ENCODE results near the gene AGMO. TPM values are rescaled to one million over a fixed set of nuclear protein-coding genes. Genes with fewer than 3 reads are reported as not detected.

The AGMO gene
- total RNA-seq, 1 donor from 2014 or later, result 0.98 TPM

DNA sequence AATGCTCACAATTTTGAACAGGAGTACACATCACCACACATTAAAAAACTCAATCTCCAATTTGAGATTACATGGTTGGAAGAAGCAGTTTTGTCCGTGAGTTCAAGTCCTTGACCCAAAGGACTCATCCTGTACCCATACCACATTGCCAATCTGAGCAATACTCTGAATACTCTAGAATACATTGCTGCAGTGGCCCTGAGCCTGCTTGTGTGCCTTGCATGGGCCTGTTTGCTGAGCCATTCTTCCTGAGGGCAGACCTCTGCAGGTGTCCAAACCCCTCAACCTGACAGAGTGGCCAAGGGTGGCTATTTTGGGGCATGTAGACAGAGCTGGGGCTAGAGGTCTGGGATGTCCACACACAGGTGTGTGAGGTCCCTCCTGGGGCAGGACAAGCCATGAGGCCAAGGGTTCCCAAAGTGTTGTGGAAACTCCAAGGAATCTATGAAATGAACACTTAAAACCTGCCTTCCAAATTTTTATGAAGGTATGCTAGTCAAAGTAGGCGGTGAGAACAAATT, 15.5 kb downstream of the AGMO start:
- Histone ChIP-seq H3K27me3 (no peaks in the 10 kb centered on the region), H3K4me3 (no peak overlapping the region), H3K36me3 (no peaks in the 10 kb centered on the region), H3K4me1 (no peaks in the 10 kb centered on the region), H3K9me3 (no peaks in the 10 kb centered on the region), H3K27ac (no peak overlapping the region)
- no peak for DNase-seq (ENCODE audit: extremely low spot score in 2 of 2)
- intact Hi-C loops (cut with DNase I), result no loop called here
- no peak for TF ChIP-seq POLR2AphosphoS5 (IDR thresholded peaks at IDR 0.05; ENCODE audit: insufficient read depth in 1 of 2, low read depth in 1 of 2)
- TF ChIP-seq, protein P1, sequence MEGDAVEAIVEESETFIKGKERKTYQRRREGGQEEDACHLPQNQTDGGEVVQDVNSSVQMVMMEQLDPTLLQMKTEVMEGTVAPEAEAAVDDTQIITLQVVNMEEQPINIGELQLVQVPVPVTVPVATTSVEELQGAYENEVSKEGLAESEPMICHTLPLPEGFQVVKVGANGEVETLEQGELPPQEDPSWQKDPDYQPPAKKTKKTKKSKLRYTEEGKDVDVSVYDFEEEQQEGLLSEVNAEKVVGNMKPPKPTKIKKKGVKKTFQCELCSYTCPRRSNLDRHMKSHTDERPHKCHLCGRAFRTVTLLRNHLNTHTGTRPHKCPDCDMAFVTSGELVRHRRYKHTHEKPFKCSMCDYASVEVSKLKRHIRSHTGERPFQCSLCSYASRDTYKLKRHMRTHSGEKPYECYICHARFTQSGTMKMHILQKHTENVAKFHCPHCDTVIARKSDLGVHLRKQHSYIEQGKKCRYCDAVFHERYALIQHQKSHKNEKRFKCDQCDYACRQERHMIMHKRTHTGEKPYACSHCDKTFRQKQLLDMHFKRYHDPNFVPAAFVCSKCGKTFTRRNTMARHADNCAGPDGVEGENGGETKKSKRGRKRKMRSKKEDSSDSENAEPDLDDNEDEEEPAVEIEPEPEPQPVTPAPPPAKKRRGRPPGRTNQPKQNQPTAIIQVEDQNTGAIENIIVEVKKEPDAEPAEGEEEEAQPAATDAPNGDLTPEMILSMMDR (IDR thresholded peaks at IDR 0.05), result no peak
- TF ChIP-seq POLR2A (IDR thresholded peaks at IDR 0.05), result no peak

DNA sequence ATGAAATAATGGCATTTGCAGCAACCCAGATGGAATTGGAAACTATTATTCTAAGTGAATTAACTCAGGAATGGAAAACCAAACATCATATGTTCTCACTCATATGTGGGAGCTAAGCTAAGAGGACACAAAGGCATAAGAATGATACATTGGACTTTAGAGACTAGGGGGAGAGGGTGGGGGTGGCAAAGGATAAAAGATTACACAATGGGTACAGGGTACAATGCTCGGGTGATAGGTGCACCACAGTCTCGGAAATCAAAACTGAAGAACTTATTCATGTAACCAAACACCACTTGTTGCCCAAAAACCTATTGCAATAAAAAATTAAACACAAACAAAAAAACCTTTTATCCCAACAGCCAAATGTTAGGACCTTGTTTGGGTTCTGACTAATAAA, 17.8 kb downstream of the AGMO start:
- no peaks in the 10 kb centered on the region for H3K36me3 ChIP-seq
- DNase-seq (ENCODE audit: extremely low spot score in 2 of 2), result no peak
- no peaks in the 10 kb centered on the region for H3K9me3 ChIP-seq
- no peaks in the 10 kb centered on the region for H3K4me1 ChIP-seq
- no peak overlapping the region for H3K27ac ChIP-seq
- TF ChIP-seq, protein P1 (IDR thresholded peaks at IDR 0.05), result no peak
- TF ChIP-seq POLR2A (IDR thresholded peaks at IDR 0.05) (no peak), POLR2AphosphoS5 (IDR thresholded peaks at IDR 0.05; ENCODE audit: insufficient read depth in 1 of 2, low read depth in 1 of 2) (no peak)
- no peak overlapping the region for H3K4me3 ChIP-seq
- no peaks in the 10 kb centered on the region for H3K27me3 ChIP-seq
- intact Hi-C loops (cut with DNase I), result no loop called here

DNA sequence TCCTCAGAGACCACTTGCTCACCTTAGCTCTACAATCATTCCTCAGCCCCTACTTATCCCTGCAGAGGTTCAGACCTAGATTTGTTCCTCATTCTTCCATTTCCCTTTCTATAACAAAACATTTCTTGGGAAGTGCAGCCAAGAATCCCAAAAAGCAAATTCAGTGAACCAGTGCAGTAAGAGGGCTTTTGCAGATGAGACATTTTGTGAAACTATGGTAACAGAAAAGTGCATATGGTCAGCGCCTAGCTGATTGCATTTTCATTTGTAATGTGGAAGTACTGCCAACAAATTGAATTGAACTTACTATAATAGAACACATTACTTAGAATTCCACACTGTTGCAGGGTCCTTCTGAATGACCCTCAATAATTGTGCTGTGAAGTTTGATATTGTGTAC, 18.6 kb downstream of the AGMO start:
- no peaks in the 10 kb centered on the region for H3K4me1 ChIP-seq
- no peak for DNase-seq (ENCODE audit: extremely low spot score in 2 of 2)
- H3K36me3 ChIP-seq, result no peaks in the 10 kb centered on the region
- no peak overlapping the region for H3K27ac ChIP-seq
- H3K9me3 ChIP-seq, result no peaks in the 10 kb centered on the region
- no peaks in the 10 kb centered on the region for H3K27me3 ChIP-seq
- intact Hi-C loops (cut with DNase I), result no loop called here
- H3K4me3 ChIP-seq, result no peak overlapping the region
- TF ChIP-seq POLR2AphosphoS5 (IDR thresholded peaks at IDR 0.05; ENCODE audit: insufficient read depth in 1 of 2, low read depth in 1 of 2) (no peak), POLR2A (IDR thresholded peaks at IDR 0.05) (no peak)
- TF ChIP-seq, protein P1 (IDR thresholded peaks at IDR 0.05), result no peak

DNA sequence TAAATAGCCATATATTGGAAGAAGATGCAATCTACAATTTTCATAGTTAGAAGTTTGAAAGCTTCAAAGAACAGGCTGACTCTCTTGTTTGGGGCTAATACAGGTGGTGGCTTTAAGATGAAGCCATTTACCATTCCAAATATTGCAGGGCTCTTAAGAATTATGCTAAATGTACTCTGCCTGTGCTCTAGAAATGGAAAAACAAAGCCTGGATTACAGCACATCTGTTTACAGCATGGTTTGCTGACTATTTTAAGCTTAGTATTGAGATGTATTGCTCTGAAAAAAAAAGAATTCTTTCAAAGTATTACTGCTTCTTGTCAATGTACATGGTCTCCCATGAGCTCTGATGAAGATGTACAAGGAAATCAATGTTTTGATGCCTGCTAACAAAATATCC, 34.2 kb downstream of the AGMO start:
- Histone ChIP-seq H3K27ac (no peak overlapping the region), H3K36me3 (no peaks in the 10 kb centered on the region), H3K9me3 (no peaks in the 10 kb centered on the region), H3K4me1 (no peaks in the 10 kb centered on the region), H3K4me3 (no peak overlapping the region), H3K27me3 (no peaks in the 10 kb centered on the region)
- no peak for TF ChIP-seq POLR2AphosphoS5 (IDR thresholded peaks at IDR 0.05; ENCODE audit: insufficient read depth in 1 of 2, low read depth in 1 of 2)
- TF ChIP-seq, protein P1 (IDR thresholded peaks at IDR 0.05), result no peak
- TF ChIP-seq POLR2A (IDR thresholded peaks at IDR 0.05), result no peak
- intact Hi-C loops (cut with DNase I), result no loop called here
- DNase-seq (ENCODE audit: extremely low spot score in 2 of 2), result no peak

DNA sequence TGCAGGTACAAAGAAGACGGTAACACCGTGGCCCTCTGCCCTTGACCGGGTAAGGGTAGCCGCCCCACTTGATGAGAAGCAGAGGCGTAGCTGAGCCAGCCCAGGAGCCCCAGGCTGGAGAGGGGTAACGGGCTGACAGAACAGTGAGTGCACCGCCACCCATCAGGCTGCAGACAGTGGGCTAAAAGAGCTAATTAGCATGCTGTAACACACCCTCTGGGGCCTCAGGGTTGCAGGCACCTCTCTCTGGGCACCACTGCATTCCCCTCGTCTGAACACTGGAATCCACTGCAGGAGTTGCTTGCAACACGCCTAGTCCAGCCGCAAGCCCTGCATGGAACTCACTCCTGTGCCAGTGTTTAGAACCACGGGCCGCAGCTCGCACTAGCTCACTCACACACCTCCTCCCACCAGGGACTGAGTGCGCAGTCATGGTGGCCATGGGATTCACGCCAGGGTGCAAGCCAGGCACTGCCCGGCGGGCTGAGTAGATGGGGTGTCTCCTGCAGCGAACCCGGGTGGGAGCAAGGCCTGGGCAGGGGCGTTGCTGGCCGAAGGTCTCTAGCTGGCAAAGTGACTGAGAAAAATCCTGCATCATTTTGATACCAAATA, 36.1 kb downstream of the AGMO start:
- no peaks in the 10 kb centered on the region for H3K4me1 ChIP-seq
- no peak for DNase-seq (ENCODE audit: extremely low spot score in 2 of 2)
- H3K27ac ChIP-seq, result no peak overlapping the region
- H3K4me3 ChIP-seq, result no peak overlapping the region
- intact Hi-C loops (cut with DNase I), result no loop called here
- H3K9me3 ChIP-seq, result no peaks in the 10 kb centered on the region
- no peaks in the 10 kb centered on the region for H3K36me3 ChIP-seq
- TF ChIP-seq POLR2AphosphoS5 (IDR thresholded peaks at IDR 0.05; ENCODE audit: insufficient read depth in 1 of 2, low read depth in 1 of 2), result no peak
- no peak for TF ChIP-seq POLR2A (IDR thresholded peaks at IDR 0.05)
- TF ChIP-seq, protein P1 (IDR thresholded peaks at IDR 0.05), result no peak
- no peaks in the 10 kb centered on the region for H3K27me3 ChIP-seq
